NAMALWA (cell line): ENCODE measurements around the gene CIPC.

Source experiments
- DNase-seq: peaks from one replicate; pipeline ENCODE4 v3.0.0-alpha.2; 2015; ENCODE audit warnings: low spot score

The CIPC gene

DNA sequence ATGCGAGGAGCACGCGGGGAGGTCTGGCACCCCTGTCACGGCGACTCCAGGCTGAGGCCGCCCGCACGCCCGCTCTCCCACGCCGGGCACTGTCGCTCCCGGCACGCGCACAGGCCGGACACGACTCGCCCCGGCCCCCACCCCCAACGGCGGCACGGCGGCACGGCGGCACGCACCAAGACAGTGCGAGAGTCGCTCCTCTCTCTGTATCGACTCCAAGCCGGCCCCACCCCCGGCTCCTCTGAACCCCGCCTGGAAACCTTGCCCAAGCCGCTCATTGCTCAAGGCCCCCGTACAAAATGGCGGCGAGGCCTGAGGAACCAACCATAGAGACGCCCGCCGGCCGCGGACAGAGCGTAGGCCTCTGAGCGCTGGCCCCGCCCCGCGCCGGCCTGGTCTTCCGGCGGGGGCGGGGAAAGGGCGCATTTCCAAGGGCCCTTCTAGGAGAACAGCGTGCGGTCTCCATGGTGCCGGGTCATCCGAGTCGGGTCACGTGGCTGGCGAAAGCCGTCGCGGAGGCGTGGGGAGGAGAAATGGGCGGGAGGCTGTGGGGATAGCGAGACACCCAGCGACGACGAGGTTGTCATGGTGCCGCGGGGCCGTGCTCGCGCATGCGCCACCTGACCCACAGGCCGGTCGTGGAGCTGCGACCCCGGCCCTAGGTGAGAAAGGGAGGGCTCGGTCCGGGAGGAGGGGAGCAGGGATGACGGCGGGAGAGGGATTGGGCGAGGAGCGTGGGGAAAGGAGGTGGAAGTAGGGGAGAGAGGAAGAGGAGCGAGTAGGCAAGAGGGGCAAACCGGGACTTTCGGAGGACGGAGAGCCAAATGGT is at the start of gene CIPC:
Gene CIPC (plus strand): TSS at position 559 of the 829 bp plus-strand sequence. CDS start 7,451 bp downstream, outside the sequence.
- peak; percentile 99 for DNase-seq

DNA sequence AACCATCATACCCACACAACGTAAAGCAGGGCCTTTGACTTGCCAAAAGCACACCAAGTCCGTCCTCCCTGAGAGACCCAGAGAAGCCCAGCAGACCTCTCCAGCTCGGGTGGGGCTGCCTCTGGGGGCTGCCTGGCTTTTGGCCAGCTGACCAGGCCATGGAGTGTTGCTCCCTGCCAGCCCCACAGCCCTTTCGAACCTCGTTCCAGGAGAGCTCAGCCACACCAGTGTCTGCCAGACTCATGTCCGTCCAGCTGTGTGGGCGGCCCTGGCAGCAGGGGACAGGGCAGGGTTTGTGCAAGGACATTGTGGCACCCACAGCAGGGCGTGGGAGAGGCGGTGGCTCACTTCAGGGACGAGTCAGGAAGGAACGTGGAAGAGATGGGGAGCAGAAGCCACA is 46.9 kb upstream of the CIPC start:
- DNase-seq: no peak

DNA sequence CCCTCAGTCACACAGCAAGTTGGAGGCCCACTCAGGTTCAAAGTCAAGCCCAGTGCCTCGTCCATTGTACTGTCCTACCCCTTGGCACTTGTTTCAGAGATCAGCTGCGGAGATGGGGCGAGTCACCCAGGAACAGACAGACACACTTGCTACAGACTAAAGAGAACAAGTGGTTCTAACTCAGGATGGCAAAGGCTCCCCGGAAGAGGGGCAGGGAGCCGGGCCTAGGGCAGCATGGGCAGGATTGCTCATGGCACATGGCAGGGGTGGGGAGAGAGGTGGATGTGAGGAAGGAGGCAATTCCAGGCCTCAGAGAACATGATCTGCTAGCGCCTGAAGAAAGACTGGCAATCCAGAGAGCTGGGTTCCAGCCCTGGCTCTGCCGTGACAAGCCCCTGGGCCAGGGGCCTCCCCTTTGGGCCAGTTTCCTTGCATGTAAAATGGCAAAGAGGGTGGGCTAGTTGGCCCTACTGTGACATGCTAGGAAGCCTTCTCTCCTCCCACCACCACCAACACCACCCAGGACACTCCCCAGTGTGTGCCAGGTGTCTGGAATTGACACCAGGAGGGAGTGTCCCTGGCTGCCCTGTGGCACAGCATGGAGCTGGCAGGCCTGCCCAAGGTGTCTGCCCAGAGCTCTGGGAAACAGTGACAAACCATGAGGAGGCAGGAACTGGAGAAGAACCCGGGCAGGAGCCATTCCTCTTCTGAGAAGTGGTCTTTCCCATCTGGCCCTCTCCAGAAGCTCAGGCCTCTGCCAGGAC is 45.6 kb upstream of the CIPC start:
- DNase-seq: no peak

GRCh38 chr14:77053046-77053841 is 44.8 kb upstream of the CIPC start:
- DNase-seq: peak; percentile 84

GRCh38 chr14:77055306-77055705 is 42.8 kb upstream of the CIPC start:
- DNase-seq: no peak

- DNase-seq: no peak
Measured at GRCh38 chr14:77055981-77056380, 42.1 kb upstream of the CIPC start.

- DNase-seq: no peak
Measured at GRCh38 chr14:77058117-77058516, 39.9 kb upstream of the CIPC start.

DNA sequence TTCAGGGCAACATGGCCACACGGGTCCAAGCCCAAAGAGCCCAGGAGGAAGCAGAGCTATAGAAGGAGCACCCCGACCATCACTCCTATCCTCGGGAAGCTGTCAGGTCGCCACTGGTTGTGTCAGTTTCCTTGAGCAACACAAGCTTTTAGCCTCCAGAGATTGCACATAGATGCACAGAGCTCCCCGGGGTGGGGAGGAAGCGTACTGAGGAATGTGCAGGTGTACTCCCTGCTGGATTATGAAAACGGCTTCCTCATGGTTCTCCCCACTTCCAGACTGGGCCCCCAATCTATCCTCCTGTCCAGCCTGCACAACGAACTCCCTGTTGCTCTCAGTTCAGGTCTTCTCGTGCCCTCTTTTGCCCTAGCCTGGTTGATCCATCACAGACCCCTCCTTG is 39.3 kb upstream of the CIPC start:
- no peak for DNase-seq

- no peak for DNase-seq
Measured at GRCh38 chr14:77059276-77059915, 38.7 kb upstream of the CIPC start.

DNA sequence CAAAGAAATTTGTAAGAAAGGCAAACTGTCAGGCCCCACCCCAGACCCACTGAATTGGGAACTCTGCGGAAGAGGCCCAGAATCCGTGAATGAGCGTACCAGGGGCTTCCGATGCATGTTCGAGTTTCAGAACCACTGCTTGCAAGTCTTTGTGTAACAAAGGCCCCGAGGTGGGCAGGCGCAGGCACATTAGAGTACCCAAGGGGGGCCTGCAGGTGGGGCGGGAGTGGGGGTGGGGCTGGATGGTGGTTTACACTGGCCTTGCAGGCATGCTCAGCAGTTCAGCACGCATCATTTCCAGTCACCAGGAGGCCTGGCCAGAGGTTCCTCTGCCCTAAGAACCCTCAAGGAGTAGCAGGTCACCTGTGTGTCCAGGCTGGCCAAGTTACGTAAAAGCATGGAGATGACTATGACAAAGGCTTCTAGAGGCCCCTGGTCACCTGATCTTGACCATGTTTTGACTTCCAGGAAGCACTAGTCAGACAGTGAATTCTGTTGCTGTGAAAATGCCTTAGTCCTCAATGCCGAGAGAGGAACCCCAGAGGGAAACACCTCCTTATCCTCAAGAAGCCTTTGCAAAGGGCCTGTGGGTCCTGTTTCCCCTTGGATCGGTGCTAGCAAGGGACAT is 36.3 kb upstream of the CIPC start:
- no peak for DNase-seq

DNA sequence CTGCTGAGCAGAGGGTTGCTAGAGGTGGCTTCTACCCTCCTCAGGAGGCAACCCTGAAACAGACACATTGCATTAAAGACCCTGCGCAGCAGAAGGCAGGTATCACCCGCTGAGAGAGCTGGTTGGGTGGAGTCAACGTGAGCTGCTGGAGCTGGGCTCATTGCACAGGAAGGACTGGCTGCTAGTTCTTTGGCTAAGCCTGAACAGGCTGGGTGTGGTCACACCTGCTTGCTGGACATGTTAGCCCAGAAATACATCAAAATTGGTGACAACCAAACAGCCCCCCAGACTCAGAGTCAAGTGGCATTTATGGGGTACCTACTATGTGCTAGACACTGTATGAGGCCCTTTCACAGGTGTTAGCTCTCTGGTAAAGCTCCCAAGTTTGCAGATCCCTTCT is 35.8 kb upstream of the CIPC start:
- no peak for DNase-seq

DNA sequence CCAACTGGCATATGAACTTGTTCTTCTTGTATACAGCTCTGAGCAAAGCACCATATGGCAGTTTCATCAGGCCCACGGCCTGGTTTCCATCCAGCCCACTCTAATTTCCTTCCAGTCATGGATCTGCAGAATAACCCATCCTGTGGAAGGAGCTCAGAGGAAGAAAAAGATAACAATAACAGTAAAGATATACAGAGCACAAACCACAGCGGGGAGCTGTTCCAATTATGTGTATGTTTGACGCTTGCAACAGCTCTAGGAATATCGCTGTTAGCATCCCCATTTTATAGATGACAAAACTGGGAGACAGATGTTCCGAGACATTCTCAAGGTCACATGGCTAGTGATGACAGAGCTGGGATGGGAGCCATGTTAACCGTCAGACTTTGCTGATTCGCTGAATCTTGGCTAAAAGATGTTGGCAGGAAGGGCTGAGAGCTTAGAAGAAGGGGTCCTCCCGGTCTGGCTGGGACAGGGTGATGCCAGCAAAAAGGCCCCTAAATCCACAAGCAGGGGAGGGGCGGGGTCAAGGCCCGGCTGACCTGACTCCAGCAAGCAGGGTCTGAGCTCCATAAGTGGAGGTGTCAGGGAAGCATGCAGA is 34.4 kb upstream of the CIPC start:
- DNase-seq: no peak

- DNase-seq: no peak
Measured at GRCh38 chr14:77064521-77065178, 33.4 kb upstream of the CIPC start.

DNA sequence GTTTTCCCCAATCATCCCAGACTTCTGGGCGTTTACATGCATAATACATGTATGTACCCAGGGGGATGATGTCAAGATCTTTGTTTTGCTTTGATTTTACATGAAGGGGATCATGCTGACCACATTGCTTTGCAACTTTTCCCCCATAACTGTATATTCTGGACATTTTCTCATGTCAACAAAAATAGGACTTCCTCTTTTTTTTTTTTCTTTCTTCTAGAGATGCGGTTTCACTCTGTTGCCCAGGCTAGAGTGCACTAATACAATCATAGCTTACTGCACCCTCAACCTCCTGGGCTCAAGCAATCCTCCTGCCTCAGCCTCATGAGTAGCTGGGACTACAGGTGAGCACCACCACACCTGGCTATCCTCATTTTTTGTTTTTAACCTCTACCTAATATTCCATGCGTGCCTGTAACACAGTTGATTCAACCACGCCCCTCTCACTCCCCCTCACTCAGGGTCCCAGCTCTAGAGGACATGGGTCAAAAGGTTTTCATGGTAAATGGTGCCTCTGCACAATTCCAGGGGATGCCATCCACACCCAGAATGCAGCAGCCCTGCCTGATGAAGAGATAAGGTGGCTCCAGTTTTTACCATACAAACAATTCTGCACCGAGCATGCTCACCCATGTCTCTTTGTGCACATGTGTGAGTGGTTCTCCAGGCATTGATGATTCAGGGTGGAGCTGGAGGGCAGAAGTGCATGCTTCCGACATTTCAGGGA is 32.0 kb upstream of the CIPC start:
- DNase-seq: peak; percentile 46

GRCh38 chr14:77066578-77067172 is 31.4 kb upstream of the CIPC start:
- no peak for DNase-seq

DNA sequence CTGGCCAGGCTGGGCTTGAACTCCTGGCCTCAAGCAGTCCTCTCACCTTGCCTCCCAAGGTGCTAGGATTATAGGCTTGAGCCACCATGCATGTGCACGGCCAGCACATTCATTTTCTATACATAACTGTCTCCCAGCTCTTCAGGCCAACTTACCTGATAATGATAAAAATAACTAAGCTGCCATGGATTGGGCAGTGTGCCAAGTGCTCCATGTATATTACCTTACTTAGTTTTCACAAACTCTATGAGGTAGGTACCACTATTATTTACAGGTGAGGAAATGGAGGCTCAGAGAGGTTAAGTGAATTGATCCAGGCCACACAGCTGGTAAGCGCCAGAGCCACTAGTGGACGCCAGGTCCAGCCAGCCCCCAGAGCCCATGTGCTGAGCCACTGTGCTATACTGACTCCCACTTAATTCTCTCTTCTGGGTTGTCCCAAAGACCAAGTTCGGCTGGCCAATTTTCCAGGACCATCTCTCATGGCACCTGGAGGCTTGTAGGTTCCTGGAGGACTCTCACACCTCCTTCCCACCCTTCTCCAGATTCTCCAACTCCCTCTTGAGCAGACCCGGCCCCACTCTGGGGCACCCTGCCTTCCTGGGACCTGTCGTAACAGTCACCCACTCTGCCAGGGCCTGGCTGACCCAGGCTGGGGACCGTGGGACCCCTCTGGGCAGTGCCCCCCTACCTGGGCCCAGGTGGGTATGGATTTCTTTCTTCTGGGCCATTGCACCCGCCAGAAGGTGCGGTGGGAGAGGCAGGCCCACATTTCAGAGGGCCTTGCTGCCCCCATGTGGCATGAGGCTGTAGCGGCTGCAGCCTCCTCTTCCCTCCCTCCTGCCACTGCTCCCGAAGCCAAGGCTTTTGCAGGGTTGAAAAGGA is 30.2 kb upstream of the CIPC start:
- peak; percentile 60 for DNase-seq

DNA sequence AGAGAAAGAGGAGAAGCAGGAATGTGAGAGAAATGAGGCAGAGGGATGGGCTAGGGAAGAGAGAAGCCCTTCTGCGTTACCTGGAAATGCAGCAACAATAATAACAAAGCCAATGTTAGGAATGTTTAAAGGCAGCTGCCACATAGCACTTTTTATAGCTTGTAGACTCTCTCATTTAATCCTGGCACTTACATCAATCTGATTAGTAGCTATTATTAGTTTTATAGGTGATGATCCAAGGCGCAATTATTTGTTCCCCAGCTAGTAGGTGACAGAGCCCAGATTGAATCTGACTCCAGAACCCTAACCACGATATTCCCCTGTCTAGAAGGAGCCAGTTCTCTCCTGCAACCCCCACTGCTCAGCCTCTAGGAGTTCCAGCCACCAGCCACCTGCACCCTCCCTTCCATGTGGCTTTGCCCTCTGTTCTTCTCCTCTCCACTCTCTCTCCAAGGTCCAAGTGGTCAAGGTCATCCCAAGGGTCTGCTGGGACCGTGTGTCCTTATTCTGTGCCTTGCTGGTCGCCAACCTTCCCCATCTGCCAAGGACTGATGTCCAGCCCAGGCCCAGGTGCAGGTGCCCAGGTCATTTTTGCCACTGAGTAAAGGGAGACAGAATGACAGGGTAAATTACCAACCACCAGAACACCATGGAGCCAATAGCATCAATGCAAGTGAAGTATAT is 29.4 kb upstream of the CIPC start:
- DNase-seq: no peak

GRCh38 chr14:77069551-77069950 is 28.5 kb upstream of the CIPC start:
- DNase-seq: no peak
